ENCODE results near the gene PLSCR4.

The PLSCR4 gene

DNA sequence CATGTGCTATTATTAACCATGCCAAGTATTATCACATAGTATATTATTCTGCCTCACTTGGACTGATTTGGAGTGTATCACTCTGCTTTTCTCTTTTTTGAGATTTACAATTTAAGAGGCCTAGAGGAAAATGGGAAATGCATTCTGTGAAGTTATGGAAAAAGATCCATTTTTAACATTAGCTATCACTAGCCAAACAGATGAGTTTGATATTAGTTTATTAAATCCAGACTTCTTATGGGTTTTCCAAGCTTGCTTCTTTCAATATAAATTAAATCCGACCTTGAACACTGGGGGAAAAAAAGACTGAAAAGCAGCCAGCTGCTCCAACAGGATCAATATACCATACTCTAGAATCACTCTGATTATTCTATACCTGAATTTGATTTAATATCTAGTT lies 59.9 kb downstream of the PLSCR4 start:
- DNase-seq (ENCODE audit: low spot score) = no peak

DNA sequence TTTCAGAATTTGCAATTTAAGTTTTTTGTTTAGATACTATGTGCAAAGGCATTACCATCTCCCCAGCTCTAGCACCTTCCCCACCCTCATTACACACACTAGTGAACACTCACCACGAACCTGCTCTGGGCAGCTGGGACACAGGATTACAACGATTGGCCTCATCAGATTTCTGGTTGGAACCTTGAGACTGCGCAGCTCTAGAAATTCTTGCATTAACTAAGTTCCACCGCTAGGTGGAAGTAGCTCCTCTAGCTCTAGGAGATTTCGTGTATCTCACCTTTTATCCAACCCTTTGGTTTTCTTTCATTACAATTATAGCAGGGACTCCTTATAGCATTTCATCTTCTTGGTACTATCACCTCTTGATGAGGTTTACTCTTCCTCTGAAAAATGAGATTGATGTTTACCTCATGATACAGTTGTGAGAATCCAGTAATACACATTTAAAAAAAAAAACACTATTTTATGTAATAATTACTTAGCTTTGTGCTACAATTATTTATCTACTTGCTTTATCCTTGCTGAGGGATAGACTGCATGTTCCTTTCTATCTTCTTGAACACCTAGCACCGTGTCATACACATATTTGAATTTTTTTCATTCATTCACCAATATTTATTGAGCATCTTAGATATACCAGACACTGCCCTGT lies 61.3 kb downstream of the PLSCR4 start:
- peak; percentile 31 for DNase-seq (ENCODE audit: low spot score)

DNA sequence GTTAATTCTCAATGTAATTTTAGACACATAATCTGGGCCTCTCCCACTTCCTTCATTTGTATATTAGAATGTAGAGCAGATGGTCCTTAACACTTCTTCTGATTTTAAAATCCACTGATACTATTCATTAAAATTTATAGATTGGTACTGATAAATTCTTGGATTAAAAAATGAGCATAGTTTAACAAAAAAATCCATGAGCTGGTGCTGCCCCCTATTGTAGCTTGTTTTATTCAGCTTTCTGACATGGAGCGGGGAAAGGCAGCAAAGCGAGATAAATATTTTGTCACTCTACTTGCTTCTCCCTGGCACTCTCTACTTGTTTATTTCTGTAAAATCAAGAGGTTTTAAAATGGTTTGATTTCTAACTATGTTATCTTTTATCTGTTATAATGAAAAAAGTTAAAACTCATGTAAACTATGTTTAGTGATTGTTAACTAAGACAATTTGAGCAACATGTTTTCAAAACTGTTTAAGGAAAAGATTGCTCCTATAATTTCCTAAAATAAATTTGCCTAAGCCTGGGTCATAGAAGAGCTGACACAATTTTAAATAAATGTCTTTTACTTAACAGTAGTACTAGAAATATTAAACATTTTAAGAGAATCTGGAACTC lies 63.5 kb downstream of the PLSCR4 start:
- peak; percentile 45 for DNase-seq (ENCODE audit: low spot score)

DNA sequence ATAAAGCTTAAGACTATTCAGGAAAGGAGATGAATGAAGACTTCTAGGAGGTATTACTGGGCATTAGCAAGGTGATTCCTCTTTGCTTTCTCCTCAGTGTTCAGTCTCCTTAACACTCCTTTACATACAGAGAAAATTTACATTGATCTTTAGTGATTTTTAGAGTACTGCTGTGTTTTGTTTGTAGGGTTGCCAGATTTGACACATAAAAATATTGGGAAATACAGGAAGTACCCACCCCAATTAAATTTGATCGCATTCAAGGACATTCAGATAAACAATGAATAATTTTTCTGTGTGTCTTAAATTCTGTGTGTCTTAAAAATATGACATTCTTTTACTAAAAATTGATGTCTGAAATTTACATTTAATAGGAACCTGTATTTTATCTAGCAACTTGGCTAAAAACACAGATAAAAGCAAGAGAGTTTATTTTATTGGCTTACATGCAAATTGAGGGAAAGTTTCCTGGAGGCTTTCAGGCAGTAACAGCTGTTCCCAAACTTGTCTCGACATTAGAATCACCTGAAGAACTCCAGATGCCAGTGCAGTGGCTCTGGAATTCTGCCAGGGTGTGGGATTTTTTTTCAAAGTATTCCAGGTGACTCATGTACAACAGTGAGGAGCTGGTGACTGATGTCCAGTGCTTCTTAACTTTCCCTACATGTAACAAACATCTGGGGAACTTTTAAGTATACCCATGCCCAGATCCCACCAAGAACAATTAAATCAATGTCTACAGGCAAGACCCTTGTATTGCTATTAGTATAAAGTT lies 66.5 kb downstream of the PLSCR4 start:
- DNase-seq (ENCODE audit: low spot score) = no peak

DNA sequence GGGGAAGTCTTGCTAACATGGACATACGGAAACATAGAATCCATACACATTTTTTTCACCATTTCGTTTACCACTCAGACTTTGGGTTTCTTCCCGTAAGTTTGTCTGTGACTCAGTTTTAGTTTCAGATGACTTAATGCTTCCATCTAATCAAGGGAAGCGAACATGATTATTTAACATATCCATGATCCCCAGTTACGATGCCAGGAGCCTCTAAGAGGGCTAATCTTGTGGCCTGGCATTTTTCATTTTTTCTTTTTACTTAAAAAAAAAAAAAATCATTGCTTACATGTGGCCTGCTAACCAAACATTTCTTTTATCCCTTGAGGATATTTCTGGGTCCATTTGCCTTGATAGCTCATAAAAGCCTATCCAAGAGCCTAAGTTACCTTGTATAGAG lies 69.7 kb downstream of the PLSCR4 start:
- DNase-seq (ENCODE audit: low spot score) = no peak

DNA sequence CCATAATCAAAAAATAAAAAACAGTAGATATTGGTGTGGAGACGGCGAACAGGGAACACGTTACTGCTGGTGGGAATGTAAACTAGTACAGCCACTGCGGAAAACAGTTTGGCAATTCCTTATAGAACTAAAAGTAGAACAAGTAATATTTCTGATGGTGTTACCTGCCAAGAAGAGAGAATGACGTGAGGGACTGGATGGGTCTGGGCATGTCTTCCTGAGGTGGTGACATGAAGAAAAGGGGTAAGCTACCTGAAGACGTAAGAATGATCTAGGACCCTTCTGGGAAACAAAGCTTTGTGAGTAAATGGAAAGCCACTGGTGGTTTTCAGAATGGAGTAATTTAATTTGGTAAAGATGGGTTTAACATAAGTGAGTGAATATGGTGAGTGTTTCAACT lies 70.5 kb downstream of the PLSCR4 start:
- no peak for DNase-seq (ENCODE audit: low spot score)

DNA sequence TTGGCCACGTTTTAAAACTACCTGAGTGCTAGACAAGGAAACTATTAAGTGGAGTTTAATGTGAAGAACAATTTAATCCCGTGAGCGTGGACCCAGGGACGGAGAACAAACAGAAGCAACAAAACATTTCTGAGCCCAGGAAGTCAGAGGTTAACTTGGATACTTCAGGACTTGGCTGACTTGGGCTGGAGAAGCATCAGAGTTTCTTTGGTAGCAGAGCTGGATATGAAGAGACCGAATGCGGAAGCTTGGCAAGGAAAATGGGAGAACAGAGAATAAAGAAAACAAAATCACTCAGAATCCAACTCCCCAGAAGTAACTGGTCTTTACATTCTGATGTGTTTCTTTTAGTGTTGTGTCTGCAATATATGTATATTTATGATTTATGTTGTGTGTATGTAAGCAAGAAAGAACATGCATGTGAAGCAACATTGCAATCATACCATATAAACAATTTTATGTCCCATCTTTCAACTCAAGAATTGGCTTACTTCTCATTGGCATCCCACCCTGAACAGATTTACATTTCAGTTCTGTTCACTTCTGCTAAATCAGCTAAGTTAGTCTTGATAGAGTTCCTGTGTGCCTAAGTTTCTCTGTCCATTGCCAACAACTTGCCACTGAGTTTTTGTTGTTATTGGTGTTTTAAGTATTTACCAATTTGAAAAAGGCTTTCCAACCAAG lies 72.8 kb downstream of the PLSCR4 start:
- no peak for DNase-seq (ENCODE audit: low spot score)

DNA sequence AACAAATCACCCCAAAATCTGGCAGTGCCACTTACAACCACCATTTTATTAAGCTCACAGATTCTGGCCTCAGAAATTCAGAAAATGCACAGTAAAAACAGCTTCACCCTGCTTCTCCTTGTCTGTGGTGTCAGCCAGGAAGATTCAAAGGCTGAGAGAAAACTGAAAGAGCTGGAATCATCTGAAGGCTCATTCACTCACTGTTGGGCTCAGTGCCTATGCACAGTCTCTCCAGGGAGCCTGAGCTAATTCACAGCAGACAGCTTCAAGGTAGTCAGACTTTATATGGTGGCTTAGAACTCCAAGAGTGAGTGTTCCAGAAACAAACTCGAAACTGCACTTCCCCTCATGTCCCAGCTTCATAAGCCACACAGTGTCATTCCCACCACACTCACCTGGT lies 73.4 kb downstream of the PLSCR4 start:
- no peak for DNase-seq (ENCODE audit: low spot score)

DNA sequence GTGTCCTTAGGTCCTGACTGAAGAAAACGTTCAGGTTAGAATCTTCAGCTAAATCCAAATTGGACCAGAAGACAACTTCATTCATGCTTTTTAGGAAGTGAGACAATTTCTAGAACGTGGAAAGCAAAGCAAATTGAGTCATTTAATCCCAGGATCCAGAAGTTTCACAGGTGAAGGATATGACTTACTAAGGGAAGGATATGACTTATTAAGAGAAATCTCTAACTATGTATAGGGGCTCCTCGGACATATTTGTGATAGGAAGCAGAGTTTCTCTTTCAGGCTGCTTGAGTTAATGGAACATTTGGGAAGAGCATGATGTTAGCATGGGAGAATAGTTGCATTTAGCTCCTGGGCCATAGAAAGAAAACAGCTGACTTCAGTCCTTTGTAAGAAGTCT lies 73.8 kb downstream of the PLSCR4 start:
- no peak for DNase-seq (ENCODE audit: low spot score)

DNA sequence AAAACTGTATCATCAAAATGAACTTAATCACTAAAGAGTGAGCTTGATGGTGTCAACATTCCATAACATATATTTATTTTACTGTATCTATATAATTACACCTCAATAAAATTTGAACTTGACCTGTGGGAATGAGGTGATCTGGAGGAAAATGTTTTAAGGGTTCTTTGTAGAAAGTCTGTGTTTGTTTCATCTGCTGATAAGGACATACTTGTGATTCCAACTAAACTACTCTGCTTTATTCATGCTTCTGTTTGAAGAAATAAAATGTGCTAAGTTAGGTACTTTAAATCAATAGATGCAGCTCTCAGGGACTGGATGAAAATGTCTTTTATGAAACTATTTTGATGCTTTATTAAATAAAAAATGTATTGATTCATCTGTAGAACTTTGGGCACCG lies 78.3 kb downstream of the PLSCR4 start:
- no peak for DNase-seq (ENCODE audit: low spot score)

DNA sequence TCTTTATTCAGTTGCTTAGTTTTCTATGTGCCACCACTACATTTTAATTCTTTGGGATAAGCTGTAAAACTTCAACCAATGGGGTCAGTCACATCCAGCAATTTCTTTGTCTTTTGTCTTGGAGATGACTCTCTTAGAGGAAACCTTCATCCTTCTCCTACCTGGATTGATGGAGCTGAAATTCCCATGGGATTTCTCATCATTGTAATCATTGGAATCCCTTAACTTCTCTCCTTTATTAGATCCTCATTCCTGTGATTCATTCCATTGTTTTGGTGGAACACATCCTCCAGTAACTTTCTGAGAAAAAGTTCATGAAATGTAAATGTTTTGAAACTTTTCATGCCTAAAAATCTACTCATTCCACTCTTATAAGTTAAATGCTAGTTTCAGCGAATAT lies 80.3 kb downstream of the PLSCR4 start:
- no peak for DNase-seq (ENCODE audit: low spot score)

DNA sequence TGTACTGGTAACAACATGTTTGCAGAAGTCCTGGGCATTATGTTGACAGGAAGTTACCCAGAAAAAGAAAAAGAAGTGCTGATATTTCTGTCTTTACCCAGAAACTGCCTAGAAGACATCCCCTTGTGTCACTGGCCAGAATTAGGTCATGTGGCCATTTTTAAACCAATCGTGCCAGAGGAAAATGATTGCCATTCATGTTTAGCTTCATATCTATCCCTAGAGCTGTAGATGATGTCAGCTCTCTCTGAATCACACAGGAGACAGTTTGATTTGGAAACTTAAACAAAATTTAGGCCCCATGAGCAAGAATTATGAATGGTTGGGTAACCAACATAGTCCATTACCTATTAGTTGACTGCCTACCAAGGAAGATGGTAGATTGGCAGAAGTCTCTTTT lies 81.0 kb downstream of the PLSCR4 start:
- no peak for DNase-seq (ENCODE audit: low spot score)

DNA sequence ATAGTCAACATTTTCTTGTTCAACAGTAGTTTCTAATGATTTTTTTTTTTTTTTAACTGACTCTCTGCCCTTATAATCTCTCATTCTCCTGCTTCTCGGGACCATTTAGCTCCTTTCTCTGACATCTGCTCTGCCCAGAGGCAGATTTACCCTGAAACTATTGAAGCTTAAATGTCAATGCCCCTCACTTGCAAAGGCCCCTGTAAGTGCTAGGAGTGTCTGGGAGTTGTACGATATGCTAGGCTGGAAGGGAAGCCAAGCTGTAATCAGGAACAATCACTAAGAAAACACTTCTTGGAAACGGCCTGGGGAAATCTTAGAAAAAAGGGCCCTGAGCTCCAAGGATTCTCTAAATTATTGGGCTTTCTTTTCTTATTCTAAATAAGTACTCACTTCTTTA lies 84.1 kb downstream of the PLSCR4 start:
- no peak for DNase-seq (ENCODE audit: low spot score)

DNA sequence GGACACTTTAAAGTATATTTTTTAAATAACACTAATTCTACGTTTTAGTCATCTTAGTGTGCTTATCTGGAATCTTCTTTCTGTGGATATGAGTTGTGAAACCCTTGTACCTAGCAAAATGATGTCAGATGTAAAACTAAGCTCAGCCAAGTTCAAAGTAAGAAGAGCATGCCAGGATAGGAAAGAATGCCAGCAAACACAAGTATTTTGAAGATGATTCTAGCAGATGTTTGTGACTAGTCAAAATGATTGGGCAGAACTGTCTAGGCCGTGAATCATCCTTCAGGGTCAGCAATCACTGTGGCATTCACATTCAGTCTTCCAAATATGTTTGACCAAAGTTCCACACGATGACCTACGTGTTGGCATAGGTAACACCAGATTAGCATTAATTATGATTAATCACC lies 84.5 kb downstream of the PLSCR4 start:
- no peak for DNase-seq (ENCODE audit: low spot score)

DNA sequence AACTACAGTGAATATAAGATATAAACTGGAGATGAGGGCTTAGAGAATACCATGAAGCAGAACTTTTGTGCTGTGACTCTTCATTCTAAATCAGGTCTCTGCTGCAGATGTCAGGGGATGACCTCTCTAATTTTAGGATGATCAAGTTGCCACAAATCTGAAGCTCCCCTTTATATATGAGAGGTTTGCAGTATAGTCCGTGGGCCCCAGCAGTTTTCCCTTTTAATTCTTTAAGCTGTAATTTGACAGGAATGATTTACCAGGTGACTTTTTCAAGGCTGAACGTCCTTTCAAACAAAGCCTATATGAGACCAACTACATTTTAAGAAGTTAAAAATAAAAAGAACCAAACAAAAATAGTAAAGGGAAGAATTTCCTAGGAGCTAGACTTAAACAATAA lies 85.0 kb downstream of the PLSCR4 start:
- no peak for DNase-seq (ENCODE audit: low spot score)

DNA sequence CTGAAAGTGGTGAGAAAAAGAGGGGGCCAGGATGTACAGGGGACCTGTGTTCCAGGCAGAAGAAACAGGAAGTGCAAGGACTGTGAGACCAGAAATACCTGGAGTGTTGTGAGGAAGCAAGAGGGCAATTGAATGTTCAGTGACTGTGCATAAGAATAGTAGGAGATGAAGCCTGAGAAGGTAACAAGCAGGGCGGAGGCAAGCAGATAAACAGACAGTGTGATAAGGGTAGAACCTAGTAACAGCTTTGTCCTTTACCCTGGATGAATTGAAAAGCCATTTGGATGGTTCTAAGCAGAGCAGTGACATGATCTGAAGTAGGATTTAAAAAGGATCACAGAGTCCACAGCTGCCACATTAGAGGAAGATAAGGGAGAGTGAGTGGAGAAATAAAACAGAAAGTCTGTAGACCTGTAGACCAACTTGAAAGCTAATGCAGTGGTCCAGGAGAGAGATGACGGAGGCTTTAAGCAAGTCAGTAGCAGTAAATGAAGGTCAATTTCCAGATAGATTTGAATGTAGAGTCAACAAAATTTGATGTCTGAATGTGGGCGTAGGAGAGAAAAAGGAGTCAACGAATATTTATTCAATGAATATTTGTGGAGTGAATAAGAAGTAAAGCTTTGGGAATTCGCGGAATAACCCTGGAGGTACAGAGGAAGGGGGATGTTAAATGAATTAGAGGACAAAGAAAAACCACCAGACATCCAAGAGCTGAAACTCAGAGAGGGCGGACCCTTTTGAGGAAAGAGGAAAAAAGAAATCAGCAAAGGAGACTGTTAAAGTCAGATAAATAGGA lies 85.7 kb downstream of the PLSCR4 start:
- DNase-seq (ENCODE audit: low spot score) = no peak

DNA sequence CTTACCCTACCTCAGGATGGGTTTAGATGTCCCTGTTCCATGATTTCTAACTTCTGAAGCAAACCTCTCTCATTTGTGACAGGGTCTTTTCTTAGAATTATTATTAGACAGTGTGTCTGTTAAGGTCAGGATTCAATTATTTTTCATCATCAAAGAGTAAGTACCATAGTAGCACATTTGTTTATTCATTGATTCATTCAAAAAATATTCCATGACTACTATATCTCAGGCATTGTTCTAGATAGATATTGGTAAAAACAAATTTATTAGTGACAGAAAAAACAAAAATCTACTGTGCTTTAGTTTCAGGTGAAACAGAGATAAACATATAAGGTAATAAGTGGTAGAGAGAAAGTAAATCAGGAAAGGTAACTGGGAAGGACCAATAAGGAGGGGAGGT lies 86.4 kb downstream of the PLSCR4 start:
- no peak for DNase-seq (ENCODE audit: low spot score)

DNA sequence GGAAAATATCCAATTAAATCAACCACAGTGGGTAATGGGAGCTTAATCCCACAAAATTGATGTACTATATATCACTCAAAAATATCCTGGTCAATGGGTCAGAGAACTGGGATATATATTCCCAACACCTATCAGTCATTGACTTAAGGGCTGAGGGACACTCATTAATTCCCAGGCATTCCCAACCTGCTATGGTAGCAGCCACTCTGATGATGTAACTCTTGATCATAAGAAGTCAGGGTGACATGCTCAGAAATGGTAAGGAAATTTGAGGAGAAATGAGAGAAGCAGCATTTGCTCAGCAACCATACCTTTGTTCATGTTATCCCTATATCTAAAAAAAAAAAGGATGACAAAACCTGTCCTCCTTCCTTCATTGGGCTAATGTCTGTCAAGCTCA lies 86.8 kb downstream of the PLSCR4 start:
- no peak for DNase-seq (ENCODE audit: low spot score)

DNA sequence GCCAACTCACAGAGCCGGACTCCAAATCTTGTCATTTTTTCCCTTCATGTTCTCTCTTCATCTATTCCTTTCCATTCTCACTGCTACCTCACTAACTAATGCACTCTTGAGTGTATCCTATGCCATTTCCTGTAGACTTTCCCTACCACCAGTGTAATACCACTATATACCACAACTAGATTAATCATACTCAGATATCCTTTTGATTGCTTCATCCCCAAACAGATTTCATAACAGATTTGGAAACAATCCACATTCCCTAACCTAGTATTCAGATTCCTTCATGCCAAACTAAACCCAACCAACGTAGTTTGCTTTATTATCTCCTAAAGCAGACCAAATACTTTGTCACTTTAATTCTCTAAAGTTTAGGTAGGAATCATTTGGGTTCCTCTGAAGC lies 87.3 kb downstream of the PLSCR4 start:
- DNase-seq (ENCODE audit: low spot score) = no peak

DNA sequence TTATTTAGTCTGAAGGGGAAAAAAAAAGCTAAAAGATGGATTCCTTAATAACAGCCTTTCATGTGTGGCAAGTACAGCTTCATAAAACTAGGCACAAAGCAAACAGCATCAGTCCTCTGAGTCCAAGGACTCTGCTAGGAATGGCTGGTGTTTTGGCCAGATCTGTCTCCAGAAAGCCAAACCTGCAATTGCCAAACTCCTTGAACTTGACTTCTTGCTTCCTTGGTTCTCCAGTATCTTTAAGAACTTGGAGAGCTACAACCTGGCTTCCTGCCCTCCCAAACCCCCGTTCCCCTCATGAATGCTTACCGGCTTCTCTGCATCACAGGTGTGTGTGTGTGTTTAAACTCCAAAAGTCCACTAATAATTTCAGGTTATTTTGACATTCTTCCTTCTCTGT lies 88.3 kb downstream of the PLSCR4 start:
- no peak for DNase-seq (ENCODE audit: low spot score)

DNA sequence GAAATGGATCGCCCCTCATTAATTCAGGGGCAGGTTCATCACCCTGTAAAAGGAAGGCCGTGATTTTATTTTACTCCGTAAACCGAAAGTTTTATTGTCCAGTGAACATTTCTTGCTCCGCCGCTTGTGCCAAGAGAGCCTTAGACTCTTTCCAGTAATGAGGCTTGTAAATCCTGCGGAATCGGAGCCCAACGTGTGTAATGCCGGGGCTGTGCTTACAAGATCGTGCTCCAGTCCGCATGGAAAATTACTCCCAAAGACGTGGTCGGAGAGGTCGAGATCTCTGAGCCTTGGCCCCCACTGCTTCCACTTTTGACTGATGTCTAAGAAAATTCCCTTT lies 89.3 kb downstream of the PLSCR4 start:
- DNase-seq (ENCODE audit: low spot score) = no peak

DNA sequence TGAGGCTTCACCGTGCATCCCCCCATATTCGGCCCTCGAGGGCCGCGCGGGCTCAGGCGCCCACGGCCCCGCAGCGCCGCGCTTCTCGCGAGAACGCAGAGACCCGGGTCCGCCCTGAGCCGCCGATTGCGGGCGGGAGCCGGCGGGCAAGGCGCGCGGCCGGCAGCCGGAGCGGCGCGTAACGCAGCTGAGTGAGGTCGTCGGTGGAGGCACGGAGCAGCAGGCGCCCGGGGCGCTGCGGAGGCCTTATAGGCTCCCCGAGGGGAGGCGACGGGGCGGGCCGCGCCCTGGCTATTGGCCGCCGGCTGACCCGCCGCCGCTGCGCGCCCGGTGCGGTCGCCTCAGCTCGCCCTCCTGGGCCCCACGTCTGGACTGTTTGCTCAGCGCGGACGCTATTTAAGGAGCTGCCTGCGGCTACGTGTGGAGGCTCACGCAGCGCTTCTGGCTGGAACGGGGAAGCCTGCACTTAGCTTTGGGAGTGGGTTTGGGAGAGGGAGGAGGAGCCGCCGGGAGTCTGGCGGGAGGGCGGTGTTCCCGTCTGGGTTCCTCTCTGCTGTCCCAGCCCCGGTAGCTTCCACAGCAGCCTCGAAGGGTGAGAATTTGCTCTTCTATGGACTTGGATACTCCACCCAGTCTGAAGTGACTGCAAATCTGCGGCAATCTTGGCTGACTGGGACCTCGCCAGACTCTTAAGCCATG lies 89.8 kb downstream of the PLSCR4 start, which contains the start of gene PLOD2:
Gene PLOD2, minus strand, starts transcription at position 221 of the 699 bp plus-strand sequence. Its CDS starts 195 bp downstream, at position 26.
- peak; percentile 58 for DNase-seq (ENCODE audit: low spot score)
